Esophagus muscularis mucosa (tissue), 4 donors: ENCODE measurements around the gene VAMP4. TPM values are rescaled to one million over a fixed set of nuclear protein-coding genes. Genes with fewer than 3 reads are reported as not detected.

Experiments
- DNase-seq: peaks from one replicate; pipeline ENCODE4 v3.0.0-alpha.2; 2017; ENCODE audit errors: extremely low spot score
- H3K27ac ChIP-seq, 4 donors: fragments of 200-600 bp; sonication (generic); replicated peaks in 1 of 4; 1 replicate in 3 of 4; 2 replicates in 1 of 4; pipeline ENCODE4 v1.5.1; 2016 to 2019; ENCODE audit warnings: mild to moderate bottlenecking in 1 of 4
- H3K27me3 ChIP-seq, 4 donors: fragments of 200-600 bp; sonication (generic); one replicate each; pipeline versions ENCODE4 v1.5.1 to v1.6.0; 2016 to 2019
- H3K36me3 ChIP-seq, 4 donors: fragments of 200-600 bp; sonication (generic); one replicate each; pipeline ENCODE4 v1.5.1; 2016 to 2019
- H3K4me1 ChIP-seq, 4 donors: fragments of 200-600 bp; sonication (generic); one replicate each; pipeline ENCODE4 v1.5.1; 2016 to 2019
- H3K4me3 ChIP-seq, 4 donors: fragments of 200-600 bp; sonication (generic); 1 replicate in 2 of 4; 2 replicates in 2 of 4; pipeline ENCODE4 v1.5.1; 2016 to 2019; ENCODE audit warnings: mild to moderate bottlenecking in 4 of 4, moderate library complexity in 1 of 4
- H3K9me3 ChIP-seq, 4 donors: fragments of 200-600 bp; sonication (generic); 1 replicate in 3 of 4; 2 replicates in 1 of 4; pipeline ENCODE4 v1.5.1; 2016 to 2019
- CTCF ChIP-seq, 3 experiments: fragments of 200-600 bp in 2 of 3; fragments of 450-650 bp in 1 of 3; sonication (generic) in 2 of 3; IDR thresholded peaks; one replicate each; pipeline ENCODE4 v1.5.1; 2017 to 2019; ENCODE audit warnings: antibody characterized with exemption in 3 of 3, mild to moderate bottlenecking in 2 of 3, moderate library complexity in 1 of 3
- EP300 ChIP-seq: sonication (generic); formaldehyde crosslinking; IDR thresholded peaks from one replicate; pipeline ENCODE4 v1.6.1; 2017; ENCODE audit warnings: antibody characterized with exemption
- POLR2A ChIP-seq: fragments of 450-650 bp; IDR thresholded peaks from one replicate; pipeline ENCODE4 v1.6.1; 2017; ENCODE audit warnings: antibody characterized with exemption, moderate library complexity, mild to moderate bottlenecking, low read depth
- POLR2AphosphoS5 ChIP-seq, 2 donors: sonication (generic); formaldehyde crosslinking; IDR thresholded peaks; one replicate each; pipeline ENCODE4 v1.6.1; 2017; ENCODE audit warnings: antibody characterized with exemption in 2 of 2
- WGBS: methylation state at CpG from one replicate; pipeline ENCODE4 v1.1.5; 2018; 5-methylcytosine and 5-hydroxymethylcytosine counted together
- intact Hi-C: fragments of 100-400 bp; cut with DNase I; formaldehyde crosslinking; loops from one replicate; pipeline ENCODE4 v1.15.1; 2023
- total RNA-seq, 4 donors: library from RNA; depleted of rRNA; stranded (reverse); fragments of >200 nt; gene quantifications; one replicate each; pipeline versions ENCODE4 v1.1.0 to v1.2.1, GENCODE V29; 2016

VAMP4 gene
- total RNA-seq, 4 donors from 2014 or later: 14.2 to 19.9 (median 16.1) TPM

GRCh38 chr1:171780583-171781175 is 38.8 kb upstream of the VAMP4 start:
- H3K4me3 ChIP-seq: peak overlapping the region; percentile 70 to 85 (median 76)
- WGBS: 36% methylated on average over 11 of the region's 11 CpGs
- peak overlapping the region; percentile 83 to 89 (median 88) for H3K27ac ChIP-seq
- no peaks in the 10 kb centered on the region for H3K27me3 ChIP-seq
- intact Hi-C loops: loop anchor here (2.0 kb wide), 2 partner anchors 38 to 136 kb away; partner anchors contain the start of gene VAMP4
- TF ChIP-seq EP300: no peak
- DNase-seq: no peak
- peaks cover 1 to 23% (median 20%) of the 10 kb centered on the region in 4 donors for H3K36me3 ChIP-seq
- no peaks in the 10 kb centered on the region for H3K9me3 ChIP-seq
- peaks cover 23 to 46% (median 45%) of the 10 kb centered on the region in 4 donors for H3K4me1 ChIP-seq

GRCh38 chr1:171772312-171772711 is 30.4 kb upstream of the VAMP4 start:
- intact Hi-C loops: no loop called here
- Histone ChIP-seq H3K27ac (no peak overlapping the region), H3K4me3 (no peak overlapping the region), H3K9me3 (no peaks in the 10 kb centered on the region), H3K36me3 (no peaks in the 10 kb centered on the region), H3K4me1 (no peaks in the 10 kb centered on the region), H3K27me3 (no peaks in the 10 kb centered on the region)
- WGBS: 88% methylated on average over 2 of the region's 2 CpGs
- DNase-seq: no peak
- TF ChIP-seq EP300 (no peak), POLR2AphosphoS5 (IDR thresholded peaks at IDR 0.05) (no peak), CTCF (IDR thresholded peaks at IDR 0.05) (no peak)

- Histone ChIP-seq H3K27me3 (no peaks in the 10 kb centered on the region), H3K4me3 (no peak overlapping the region), H3K36me3 (no peaks in the 10 kb centered on the region), H3K4me1 (no peaks in the 10 kb centered on the region), H3K9me3 (no peaks in the 10 kb centered on the region), H3K27ac (no peak overlapping the region)
- TF ChIP-seq CTCF (IDR thresholded peaks at IDR 0.05) (no peak), POLR2A (no peak), EP300 (no peak), POLR2AphosphoS5 (IDR thresholded peaks at IDR 0.05) (no peak)
- no peak for DNase-seq
- 89% methylated on average over 1 of the region's 1 CpG for WGBS
- intact Hi-C loops: no loop called here
These were observed 27.9 kb upstream of the VAMP4 start for GRCh38 chr1:171769754-171770153.

- Histone ChIP-seq H3K9me3 (no peaks in the 10 kb centered on the region), H3K27ac (no peak overlapping the region), H3K4me1 (no peaks in the 10 kb centered on the region), H3K4me3 (no peak overlapping the region), H3K36me3 (no peaks in the 10 kb centered on the region), H3K27me3 (no peaks in the 10 kb centered on the region)
- TF ChIP-seq EP300 (no peak), POLR2A (no peak), CTCF (IDR thresholded peaks at IDR 0.05) (no peak), POLR2AphosphoS5 (IDR thresholded peaks at IDR 0.05) (no peak)
- 64% methylated on average over 3 of the region's 3 CpGs for WGBS
- no peak for DNase-seq
- intact Hi-C loops: no loop called here
These were observed 27.3 kb upstream of the VAMP4 start for GRCh38 chr1:171769171-171769570.

- H3K36me3 ChIP-seq: no peaks in the 10 kb centered on the region
- WGBS: 75% methylated on average over 6 of the region's 6 CpGs
- H3K27ac ChIP-seq: no peak overlapping the region
- TF ChIP-seq EP300 (no peak), POLR2A (no peak), POLR2AphosphoS5 (IDR thresholded peaks at IDR 0.05) (no peak), CTCF (IDR thresholded peaks at IDR 0.05) (no peak)
- no peaks in the 10 kb centered on the region for H3K9me3 ChIP-seq
- no peak overlapping the region for H3K4me3 ChIP-seq
- intact Hi-C loops: no loop called here
- no peaks in the 10 kb centered on the region for H3K27me3 ChIP-seq
- no peaks in the 10 kb centered on the region for H3K4me1 ChIP-seq
- DNase-seq: no peak
These were observed 21.9 kb upstream of the VAMP4 start for GRCh38 chr1:171763764-171764163.
